ENCODE data around the gene ATP2B3. TPM values are rescaled to one million over a fixed set of nuclear protein-coding genes. Genes with fewer than 3 reads are reported as not detected.

The ATP2B3 gene
- total RNA-seq, 1 donor from 2014 or later, result 0.21 TPM

DNA sequence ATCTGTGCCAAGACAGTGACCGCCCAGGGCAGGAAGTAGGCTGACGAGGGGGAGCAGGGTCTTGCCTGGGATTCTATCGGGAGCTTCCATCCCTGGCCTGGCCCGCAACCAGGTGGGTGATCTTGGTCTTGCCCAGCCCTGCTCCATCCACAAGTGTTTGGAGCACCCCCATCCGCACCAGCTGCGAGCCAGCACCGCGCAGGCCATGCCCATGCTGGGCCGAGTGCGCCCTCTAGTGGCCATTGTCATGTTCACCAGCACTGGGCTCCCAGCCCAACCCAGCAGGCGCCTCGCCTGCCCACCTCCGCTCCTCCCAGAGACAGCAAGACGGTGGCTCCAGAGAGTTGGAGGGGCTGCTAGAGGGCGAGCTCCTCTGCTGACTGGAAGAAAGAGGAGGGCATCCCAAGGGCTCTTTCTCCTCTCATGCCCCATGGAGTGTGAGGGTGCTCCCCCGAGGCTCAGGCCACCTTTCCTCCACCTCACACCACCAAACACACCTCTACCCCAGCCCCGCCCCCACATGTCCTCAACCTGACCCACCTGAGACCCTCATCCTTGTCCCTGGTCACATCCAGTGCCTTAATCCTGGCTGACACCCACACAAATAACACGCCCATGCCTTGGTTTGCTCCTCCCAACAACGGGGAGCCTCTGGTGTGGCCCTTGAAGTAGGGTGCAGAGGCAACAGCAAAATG, 9.8 kb upstream of the ATP2B3 start:
- H3K27ac Mint-ChIP-seq (ENCODE audit: unreplicated experiment), result no peak overlapping the region

DNA sequence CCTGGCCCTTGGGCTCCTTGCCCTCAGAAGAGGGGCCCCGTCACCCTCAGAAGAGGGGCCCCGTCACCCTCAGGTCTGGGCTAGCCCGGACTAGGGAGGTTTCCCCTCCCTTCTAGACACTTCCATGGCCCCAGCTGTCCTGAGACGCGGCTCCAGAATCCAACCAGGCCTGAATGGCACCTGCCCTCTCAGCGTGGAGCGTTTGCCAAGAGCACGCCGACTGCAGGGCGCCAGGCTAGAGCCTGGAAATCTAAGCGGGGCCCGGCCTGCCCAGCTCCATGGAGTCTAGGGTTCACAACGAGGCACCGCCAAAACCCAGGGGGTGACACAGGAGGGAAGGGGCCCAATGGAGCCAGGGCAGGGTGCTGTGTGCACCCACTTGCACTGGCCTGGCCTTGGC, 7.8 kb upstream of the ATP2B3 start:
- peaks cover 6% of the 10 kb centered on the region for H3K4me1 Mint-ChIP-seq (ENCODE audit: unreplicated experiment)
- DNase-seq (ENCODE audit: extremely low spot score, unreplicated experiment), result no peak
- H3K27ac Mint-ChIP-seq (ENCODE audit: unreplicated experiment), result no peak overlapping the region
- TF ChIP-seq, protein P1, sequence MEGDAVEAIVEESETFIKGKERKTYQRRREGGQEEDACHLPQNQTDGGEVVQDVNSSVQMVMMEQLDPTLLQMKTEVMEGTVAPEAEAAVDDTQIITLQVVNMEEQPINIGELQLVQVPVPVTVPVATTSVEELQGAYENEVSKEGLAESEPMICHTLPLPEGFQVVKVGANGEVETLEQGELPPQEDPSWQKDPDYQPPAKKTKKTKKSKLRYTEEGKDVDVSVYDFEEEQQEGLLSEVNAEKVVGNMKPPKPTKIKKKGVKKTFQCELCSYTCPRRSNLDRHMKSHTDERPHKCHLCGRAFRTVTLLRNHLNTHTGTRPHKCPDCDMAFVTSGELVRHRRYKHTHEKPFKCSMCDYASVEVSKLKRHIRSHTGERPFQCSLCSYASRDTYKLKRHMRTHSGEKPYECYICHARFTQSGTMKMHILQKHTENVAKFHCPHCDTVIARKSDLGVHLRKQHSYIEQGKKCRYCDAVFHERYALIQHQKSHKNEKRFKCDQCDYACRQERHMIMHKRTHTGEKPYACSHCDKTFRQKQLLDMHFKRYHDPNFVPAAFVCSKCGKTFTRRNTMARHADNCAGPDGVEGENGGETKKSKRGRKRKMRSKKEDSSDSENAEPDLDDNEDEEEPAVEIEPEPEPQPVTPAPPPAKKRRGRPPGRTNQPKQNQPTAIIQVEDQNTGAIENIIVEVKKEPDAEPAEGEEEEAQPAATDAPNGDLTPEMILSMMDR (IDR thresholded peaks at IDR 0.05), result no peak
- H3K36me3 Mint-ChIP-seq (ENCODE audit: unreplicated experiment), result peaks cover 11% of the 10 kb centered on the region
- no peaks in the 10 kb centered on the region for H3K9me3 Mint-ChIP-seq (ENCODE audit: unreplicated experiment)
- H3K27me3 Mint-ChIP-seq (ENCODE audit: unreplicated experiment), result no peaks in the 10 kb centered on the region
- H3K4me3 Mint-ChIP-seq (ENCODE audit: unreplicated experiment), result no peak overlapping the region

More for the DNA sequence above, 9.8 kb upstream of the ATP2B3 start:
- peaks cover 6% of the 10 kb centered on the region for H3K4me1 Mint-ChIP-seq (ENCODE audit: unreplicated experiment)
- peak; percentile 95 for DNase-seq (ENCODE audit: extremely low spot score, unreplicated experiment)
- H3K36me3 Mint-ChIP-seq (ENCODE audit: unreplicated experiment), result peaks cover 11% of the 10 kb centered on the region
- H3K27me3 Mint-ChIP-seq (ENCODE audit: unreplicated experiment), result no peaks in the 10 kb centered on the region
- TF ChIP-seq, protein P1 (IDR thresholded peaks at IDR 0.05), result peak; percentile 78
- no peaks in the 10 kb centered on the region for H3K9me3 Mint-ChIP-seq (ENCODE audit: unreplicated experiment)
- H3K4me3 Mint-ChIP-seq (ENCODE audit: unreplicated experiment), result no peak overlapping the region

DNA sequence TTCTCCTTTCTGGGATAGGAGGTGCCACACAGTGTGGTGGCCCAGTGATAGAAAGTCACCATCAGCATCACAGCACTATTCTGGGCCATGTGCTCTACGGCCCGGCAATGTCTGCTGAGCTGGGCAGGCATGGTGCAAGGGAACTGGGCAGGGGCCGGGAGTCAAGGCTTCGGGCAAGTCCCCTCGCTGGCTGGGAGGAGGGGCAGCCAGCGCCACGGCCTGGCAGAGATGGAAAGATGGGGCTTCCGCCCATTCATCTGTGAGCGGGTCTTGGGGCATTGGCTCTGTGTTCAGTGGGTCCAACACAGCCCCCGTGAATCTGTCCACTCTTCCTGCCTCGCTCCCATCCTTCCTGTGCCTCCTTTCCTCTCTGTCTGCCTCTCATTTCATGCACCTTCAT, 7.1 kb upstream of the ATP2B3 start:
- Mint-ChIP-seq H3K4me1 (ENCODE audit: unreplicated experiment) (peaks cover 6% of the 10 kb centered on the region), H3K27me3 (ENCODE audit: unreplicated experiment) (no peaks in the 10 kb centered on the region), H3K9me3 (ENCODE audit: unreplicated experiment) (no peaks in the 10 kb centered on the region), H3K36me3 (ENCODE audit: unreplicated experiment) (peaks cover 8% of the 10 kb centered on the region), H3K4me3 (ENCODE audit: unreplicated experiment) (no peak overlapping the region), H3K27ac (ENCODE audit: unreplicated experiment) (no peak overlapping the region)
- no peak for DNase-seq (ENCODE audit: extremely low spot score, unreplicated experiment)
- TF ChIP-seq, protein P1 (IDR thresholded peaks at IDR 0.05), result no peak

DNA sequence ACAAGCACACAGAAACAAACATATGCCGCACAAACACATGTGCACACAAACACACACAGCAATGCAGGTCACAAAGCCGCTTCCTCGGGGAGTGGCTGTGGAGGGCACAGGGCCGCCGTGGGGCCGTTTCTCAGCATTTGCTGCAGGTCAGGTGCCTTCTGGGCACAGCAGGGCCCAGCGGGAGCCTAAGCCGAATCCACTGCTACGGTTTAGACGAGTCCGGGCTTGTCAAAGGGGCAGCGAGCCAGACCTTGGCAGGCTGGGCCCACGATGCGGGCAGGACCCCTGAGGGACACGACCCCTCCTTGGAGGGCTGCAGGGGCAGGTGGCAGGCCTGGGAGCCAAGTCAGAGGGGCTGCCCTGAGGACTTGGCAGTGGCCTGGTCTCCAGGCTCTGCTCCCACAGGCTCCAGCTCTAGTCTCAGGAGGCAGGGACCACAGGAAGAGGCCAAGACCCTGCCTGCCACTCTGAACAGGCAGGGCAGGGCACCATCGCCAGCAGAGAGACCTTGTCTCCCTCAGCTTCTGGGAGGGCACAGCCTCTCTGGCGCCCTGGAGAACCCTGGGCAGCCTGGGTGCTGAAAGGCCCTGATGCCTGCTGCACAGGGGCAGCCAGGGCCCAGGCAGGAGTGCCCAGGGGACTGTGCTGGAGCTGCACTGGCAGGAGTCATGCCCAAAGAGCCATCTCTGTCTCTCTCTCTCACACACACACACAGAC, 5.5 kb upstream of the ATP2B3 start:
- no peak for DNase-seq (ENCODE audit: extremely low spot score, unreplicated experiment)
- Mint-ChIP-seq H3K27ac (ENCODE audit: unreplicated experiment) (no peak overlapping the region), H3K36me3 (ENCODE audit: unreplicated experiment) (peaks cover 6% of the 10 kb centered on the region), H3K9me3 (ENCODE audit: unreplicated experiment) (no peaks in the 10 kb centered on the region), H3K27me3 (ENCODE audit: unreplicated experiment) (peaks cover 8% of the 10 kb centered on the region), H3K4me1 (ENCODE audit: unreplicated experiment) (peaks cover 6% of the 10 kb centered on the region), H3K4me3 (ENCODE audit: unreplicated experiment) (no peak overlapping the region)
- TF ChIP-seq, protein P1 (IDR thresholded peaks at IDR 0.05), result no peak

DNA sequence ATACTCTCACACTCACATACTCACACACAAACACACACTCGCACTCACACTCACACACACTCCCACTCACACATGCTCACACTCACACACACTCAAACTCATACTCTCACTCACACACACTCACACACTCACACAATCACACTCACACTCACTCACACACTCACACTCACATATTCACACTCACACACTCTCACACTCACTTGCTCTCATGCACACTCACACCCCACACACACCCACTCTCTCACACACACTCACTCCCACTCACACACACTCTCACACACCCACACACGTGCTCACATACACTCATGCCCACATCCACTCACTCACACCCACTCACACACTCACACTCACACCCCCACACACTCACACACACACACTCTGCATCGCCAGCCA, 4.9 kb upstream of the ATP2B3 start:
- Mint-ChIP-seq H3K4me1 (ENCODE audit: unreplicated experiment) (peaks cover 4% of the 10 kb centered on the region), H3K9me3 (ENCODE audit: unreplicated experiment) (no peaks in the 10 kb centered on the region), H3K27ac (ENCODE audit: unreplicated experiment) (no peak overlapping the region), H3K4me3 (ENCODE audit: unreplicated experiment) (no peak overlapping the region), H3K36me3 (ENCODE audit: unreplicated experiment) (peaks cover 5% of the 10 kb centered on the region), H3K27me3 (ENCODE audit: unreplicated experiment) (peaks cover 11% of the 10 kb centered on the region)
- TF ChIP-seq, protein P1 (IDR thresholded peaks at IDR 0.05), result no peak
- DNase-seq (ENCODE audit: extremely low spot score, unreplicated experiment), result no peak
